GM04504 (cell line): ENCODE measurements around the gene RNF223.
"Not testable (repeated sequence)": the region's sequence is repeated elsewhere in the genome, so short reads cannot be mapped to it uniquely, and the experiment has no call there.

Experiments
- DNase-seq: peaks from one replicate; pipeline ENCODE4 v3.0.0-alpha.2; 2012; ENCODE audit warnings: low read depth

The RNF223 gene

DNA sequence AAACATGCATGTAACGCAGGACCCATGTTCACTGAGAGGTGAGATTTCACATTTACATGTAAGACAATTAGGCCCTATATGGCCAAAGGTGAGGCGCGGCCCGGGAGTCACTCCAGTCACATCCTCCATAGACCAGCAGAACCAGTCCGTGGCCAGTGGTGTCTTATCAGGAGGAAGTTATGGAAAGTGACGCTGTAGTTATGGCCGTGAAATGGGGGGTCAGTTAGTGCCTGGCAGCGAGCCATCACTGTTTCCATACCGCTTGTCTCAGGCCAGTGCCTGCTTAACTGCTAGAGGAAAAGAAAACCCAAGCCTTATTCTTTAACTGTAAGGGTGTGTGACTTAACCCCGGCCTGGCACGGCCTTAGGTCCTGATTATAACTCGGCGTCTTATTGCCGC lies 35.6 kb upstream of the RNF223 start:
- DNase-seq = no peak

DNA sequence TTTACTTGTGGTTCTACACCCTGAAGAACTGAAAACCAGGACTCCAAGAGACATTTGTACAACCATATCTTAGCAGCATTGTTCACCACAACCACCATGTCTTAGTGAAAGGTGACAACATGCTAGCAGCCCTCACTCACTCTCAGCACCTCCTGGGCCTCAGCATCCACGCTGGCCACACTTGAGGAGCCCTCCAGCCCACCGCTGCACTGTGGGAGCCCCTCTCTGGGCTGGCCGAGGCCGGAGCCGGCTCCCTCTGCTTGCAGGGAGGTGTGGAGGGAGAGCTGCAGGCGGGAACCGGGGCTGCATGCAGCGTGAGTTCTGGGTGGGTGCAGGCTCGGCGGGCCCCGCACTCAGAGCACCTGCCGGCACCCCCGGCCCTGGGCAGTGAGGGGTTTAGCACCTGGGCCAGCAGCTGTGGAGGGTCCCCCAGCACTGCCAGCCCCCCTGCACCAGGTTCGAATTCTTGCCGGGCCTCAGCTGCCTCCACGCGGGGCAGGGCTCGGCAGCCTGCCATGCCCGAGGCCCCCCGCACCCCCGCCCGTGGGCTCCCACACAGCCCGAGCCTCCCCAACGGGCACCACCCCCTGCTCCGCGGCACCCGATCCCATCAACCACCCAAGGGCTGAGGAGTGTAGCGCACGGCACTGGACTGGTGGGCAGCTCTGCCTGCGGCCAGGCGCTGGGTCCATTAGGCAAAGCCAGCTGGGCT lies 32.6 kb upstream of the RNF223 start:
- DNase-seq = no peak

DNA sequence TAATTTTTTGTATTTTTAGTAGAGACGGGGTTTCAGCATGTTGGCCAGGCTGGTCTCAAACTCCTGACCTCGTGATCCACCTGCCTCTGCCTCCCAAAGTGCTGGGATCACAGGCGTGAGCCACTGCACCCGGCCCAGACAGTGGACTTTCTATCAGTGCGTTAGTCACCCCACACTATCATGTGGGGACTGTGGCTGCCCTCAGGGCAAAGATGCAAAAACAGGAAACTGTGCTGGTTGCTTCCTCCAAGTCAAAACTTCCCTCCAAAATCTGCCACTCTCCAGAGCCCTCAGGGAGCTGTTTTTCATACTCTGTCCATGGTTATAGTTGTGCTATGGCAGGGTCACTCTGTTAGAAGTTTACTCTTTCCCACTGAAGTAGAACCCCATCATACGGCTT lies 30.0 kb upstream of the RNF223 start:
- not testable (repeated sequence) for DNase-seq

DNA sequence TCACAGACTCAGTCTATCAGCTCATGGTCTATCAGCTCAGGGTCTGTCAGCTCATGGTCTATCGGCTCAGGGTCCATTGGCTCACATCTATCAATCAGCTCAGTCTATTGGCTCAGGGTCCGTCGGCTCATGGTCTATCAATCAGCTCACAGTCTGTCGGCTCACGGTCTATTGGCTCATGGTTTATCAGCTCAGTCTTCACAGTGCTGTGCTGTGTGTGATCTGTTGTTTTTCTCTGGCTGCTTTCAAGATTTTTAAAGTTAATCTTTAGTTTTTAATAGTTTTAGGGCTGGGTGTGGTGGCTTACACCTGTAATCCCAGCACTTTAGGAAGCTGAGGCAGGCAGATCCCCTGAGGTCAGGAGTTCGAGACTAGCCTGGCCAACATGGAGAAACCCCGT lies 27.4 kb upstream of the RNF223 start:
- no peak for DNase-seq

DNA sequence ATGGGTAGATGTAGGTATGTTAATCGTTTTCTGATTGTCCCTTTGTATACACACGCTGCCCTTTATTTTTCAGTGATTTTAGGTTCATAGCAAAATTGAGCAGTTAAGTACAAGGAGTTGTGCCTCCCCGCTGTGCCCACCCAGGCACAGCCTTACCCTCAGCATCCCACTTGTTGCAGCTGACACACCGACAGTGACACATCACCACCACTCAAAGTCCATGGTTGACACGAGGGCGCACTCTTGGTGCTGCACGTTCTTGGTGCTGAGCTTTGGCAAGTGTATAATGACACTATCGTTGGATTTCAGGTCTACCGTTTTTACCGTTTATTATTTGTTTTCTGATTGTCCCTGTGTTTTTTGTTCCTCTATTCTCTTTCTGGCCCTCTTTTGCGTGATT lies 26.2 kb upstream of the RNF223 start:
- DNase-seq = no peak

DNA sequence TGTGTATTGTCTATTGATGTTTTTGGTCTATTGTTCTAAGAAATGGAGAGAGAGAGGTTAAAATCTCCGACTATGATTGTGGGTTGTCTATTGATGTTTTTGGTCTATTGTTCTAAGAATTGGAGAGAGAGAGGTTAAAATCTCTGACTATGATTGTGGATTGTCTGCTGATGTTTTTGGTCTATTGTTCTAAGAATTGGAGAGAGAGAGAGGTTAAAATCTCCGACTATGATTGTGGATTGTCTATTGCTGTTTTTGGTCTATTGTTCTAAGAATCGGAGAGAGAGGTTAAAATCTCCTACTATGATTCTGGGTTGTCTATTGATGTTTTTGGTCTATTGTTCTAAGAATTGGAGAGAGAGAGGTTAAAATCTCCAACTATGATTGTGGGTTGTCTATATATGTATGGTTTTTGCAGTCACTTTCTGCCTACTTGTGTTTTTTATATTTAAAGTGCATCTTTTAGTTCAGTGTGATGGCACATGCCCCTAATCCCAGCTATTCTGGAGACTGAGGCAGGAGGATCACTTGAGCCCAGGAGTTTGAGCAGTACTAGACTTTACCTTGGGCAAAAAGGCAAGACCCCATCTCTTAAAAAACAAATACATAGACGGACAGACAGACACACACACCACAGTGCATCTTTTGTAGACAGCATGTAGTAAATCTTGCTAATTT lies 25.5 kb upstream of the RNF223 start:
- DNase-seq = no peak

DNA sequence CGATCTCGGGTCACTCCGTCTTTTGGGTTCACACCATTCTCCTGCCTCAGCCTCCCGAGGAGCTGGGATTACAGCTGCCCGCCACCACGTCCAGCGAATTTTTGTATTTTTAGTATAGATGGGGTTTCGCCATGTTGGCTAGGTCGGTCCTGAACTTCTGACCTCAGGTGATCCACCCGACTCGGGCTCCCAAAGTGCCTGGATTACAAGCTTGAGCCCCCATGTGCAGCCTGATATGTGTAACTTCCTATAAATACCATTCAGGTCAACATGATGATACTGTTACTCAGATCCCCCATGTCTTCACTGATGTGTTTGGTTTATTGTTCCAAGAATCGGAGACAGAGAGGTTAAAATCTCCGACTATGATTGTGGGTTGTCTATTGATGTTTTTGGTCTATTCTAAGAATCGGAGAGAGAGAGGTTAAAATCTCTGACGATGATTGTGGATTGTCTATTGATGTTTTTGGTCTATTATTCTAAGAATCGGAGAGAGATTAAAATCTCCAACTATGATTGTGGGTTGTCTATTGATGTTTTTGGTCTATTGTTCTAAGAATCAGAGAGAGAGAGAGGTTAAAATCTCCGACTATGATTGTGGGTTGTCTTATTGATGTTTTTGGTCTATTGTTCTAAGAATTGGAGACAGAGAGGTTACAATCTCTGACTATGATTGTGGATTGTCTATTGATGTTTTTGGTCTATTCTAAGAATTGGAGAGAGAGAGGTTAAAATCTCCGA lies 24.7 kb upstream of the RNF223 start:
- no peak for DNase-seq

DNA sequence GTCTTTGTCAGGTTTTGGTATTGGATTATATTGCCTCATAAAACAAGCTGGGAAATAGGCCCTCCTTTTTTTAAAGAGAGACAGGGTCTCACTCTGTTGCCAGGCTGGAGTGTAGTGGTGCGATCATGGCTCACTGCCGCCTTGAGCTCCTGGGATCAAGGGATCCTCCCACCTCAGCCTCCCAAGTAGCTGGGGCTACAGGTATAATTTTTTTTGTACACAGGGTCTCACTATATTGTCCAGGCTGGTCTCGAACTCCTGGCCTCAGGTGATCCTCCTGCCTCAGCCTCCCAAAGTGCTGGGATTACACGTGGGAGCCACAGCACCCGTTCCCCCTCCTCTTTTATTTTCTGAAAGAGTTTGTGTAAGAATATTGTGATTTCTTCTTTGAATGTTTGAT lies 22.0 kb upstream of the RNF223 start:
- not testable (repeated sequence) for DNase-seq

DNA sequence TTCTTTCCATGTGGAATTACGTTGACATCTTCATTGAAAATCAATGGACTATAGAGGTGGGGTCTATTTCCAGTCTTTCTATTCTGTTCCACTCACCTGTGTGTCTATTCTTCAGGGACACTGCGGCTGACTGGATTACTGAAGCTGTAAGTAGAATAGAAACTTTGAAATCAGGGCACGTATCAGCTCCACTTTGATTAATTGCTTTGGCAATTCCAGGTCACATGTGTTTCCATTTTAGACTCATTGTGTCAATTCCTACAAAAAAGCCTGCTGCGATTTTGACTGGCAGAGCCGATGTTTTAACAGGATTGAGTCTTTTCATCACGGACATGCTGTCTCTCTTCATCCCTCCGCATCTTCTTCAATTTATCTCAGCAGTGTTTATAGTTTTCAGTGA lies 20.9 kb upstream of the RNF223 start:
- DNase-seq = no peak

DNA sequence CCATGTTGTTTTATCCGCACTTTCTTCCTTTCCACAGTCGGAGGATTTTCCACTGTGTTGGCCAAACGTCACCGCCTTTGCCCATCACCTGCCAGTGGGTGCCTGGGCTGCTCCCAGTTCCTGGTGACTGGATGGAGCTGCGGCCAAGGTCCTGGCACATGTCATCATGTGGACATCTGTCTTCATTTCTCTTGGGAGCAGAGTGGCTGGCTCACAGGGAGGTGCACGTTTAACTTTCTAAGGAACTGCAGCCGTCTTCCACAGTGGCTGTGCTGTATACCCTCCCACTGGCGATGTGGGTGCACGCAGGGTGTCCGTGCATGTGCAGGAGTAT lies 19.5 kb upstream of the RNF223 start:
- DNase-seq = no peak

DNA sequence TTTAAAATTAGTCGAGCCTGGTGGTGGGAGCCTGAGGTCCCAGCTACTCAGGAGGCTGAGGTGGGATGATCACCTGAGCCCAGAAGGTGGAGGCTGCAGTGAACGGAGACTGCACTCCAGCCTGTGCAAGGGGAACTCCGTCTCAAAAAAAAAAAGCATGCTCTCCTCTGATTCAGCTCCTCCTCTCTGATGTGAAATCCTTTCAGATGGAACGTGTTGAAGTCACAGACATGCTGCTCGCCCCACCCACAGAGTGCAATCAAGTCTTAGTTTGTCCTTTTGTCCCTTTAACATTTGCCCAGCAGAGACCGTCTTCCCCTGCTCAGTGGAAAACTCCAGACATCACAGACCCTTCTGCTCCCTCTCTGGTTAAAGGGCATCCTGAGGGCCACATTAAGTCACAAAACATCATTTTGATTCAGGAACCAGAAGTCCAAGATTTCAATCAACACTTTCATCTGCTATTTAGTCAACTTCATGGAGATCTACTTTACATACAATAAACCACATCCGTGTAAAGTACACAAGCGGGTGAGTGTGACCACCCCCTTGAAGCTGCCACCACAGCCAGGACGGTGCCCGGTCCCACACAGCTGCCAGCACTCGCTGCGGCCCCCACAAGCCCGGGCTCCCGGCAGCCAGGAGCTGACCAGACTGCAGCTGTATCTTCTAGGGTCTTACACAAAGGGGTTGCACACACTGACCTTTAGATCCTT lies 18.9 kb upstream of the RNF223 start:
- DNase-seq = no peak

DNA sequence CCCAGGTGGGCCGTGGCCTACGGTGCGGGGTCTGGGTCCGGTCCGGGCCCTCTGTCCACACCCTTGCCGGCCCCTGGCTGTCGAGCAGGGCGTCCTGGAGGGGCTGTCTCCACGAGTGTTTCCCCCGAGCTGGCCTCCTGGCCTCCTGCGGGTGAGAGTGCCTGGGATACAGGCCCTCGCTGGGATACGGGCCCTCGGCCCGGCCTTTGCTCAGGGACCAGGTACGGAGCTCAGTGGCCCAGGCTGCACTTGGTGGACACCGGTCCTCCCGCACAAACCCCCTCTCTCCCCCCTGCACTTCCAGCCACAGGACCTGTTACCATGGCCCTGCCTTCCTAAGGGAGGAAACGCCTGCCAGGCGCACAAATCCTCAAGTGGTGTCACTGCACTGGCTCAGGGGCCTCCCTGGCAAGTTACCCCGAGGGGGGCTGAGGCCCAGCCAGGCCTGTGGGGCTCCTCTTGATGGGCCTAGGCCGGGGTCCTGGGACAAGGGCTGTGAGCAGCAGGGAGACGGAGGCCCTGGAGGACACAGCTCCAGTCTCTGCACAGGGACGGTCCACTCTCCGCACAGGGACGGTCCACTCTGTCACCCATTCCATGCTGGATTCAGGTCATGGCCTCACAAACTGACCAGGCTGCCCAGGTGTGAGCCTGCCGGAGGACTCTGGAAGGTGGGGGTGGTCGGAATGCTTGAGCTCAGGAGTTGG lies 18.2 kb upstream of the RNF223 start:
- no peak for DNase-seq

DNA sequence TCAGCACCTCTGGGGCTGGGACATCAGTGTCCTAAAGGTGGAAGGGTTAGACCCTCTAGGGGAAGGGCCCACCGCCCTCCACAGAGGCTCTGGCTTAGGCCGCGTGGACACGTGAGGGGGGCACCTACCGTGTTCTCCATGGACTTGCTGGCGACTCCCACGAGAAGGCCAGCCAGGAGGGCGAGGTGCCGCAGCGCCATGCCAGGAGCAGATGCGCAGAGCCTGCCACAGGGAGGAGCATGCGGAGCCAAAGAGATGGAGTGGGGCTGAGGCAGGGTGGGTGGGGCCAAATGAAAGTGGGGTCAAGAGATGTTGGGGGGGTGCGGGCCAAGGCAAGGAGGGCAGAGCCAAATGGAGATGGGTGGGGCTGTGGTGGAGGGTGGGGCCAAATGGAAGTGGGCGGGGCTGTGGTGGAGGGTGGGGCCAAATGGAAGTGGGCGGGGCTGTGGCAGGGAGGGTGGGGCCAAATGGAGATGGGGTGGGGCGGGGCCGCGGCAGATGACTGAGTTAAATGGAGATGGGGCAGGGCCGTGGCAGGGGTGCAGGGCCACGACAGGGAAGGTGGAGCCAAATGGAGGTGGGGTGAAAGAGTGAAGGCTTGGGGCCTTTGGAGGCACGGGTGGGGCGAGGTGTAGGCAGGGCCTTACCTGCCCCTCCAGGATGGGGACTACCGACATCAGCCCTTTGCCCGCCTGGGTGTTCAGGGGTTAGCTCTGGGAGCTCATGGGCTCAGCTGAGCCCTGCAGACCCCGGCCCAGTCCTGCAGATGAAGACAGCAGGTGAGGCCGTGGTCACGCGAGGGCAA lies 17.4 kb upstream of the RNF223 start:
- no peak for DNase-seq

DNA sequence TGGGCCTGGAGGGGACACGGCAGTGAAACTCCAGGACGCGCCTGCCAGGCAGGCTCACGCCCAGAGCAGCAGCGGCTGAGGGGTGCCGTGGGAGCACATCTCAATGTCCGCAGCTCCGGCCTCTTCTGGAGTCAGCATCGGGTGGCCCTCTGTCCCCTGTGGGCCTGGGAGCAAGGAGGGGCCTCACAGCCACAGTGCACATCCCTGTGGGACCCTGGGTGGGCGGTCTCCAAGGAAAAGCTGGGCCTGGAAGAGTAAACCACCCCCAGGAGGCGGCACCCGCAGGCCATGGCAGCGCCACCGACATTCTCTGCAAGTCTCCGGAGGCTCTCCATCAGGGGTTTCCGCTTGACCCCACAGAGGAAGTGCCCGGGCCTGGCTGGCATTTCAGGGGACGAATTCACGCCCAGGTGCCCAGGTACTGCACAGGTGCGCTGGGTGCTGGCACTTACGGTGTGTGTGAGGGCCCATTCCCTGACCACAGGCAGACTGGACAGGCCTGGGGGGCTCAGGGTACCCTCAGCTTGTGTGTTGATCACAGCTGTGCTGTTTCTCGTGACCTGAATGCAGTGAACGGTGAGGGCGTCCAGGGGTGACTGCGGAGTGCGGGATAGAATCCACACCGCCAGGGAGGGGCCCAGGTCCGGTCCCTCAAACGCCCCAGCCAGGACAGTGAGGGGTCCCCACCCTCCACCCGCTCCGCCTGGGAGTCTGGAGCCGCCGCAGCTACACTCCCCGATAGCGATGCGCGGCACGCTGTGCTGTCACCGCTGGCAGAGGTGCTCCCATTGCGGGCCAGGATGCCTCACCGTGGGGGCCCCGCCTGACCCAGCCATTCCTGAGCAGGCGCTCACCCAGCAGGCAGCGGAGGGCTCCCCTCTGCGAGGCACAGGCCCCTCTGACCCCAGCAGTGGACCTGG lies 16.6 kb upstream of the RNF223 start:
- DNase-seq = no peak

DNA sequence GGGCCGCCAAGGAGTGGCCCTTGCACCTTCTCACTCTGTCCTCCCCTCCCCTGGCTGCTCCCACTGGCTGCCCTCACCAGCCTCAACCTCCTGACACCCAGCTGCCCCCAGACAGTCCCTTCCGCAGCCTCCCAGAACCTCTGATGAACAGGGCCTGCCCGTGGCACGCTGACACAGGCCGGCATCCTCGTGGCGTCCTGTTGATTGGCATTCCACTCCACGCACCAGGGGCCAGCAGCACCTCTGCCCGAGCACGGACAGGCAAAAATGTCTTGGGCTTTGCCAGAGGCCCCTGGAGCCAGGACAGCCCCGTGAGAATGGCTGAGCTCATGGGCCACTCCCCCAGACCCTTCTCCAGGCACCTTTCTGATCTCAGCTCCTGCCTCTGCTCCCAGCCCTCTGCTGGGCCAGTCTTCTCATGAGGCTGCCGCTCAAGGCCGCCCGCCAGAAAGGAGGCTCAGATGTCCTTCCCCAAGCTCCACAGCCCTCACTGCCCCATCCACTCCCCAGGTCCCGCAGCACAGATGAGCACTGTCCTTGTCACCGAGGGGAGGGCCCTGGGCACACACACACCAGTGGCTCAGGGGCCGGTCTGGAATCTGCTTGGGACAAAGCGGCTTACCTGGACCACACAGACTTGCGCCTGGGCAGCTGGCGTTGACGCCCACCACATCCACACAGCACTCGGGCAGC lies 15.8 kb upstream of the RNF223 start:
- no peak for DNase-seq

DNA sequence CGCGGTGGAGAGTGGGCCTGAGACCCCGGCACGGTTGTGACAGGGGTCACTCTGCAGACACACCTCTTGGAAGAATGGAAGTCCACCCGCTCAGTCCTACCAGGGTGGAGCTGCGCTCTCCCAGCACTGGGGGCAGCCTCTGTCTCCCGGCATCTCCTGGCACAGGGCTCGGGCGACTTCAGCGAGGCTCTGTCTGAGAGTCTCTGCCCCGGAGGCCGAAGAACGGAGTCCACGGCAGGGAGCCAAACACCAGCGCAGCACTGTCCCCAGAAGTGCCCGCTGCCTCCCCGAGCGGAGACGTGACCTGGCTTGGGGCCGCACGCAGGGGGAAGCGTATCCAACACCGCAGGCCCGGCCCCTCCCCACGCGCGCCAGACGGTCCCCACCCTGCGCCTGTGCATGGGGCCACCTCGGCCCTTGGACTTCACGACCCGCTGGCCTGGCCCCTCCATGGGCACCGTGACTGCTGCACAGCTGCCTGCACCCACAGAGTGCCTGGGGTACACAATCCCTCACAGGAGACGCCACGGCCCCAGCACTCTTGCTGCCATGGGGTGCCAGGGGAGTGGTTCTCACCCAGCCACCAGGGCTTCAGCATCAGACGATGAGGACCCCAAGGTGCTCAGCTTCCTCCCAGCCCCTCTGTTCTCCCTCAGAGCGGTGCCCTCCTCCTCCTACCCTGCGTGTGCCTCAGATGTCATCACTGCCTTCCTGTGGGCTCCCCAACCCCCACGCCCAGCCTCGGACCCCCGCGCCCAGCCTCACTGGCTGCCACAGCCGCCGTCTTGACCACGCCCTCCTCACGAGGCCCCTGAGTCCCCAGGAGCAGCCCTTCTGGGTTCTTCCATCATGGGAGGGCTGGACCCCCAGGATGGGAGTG lies 14.9 kb upstream of the RNF223 start:
- no peak for DNase-seq

DNA sequence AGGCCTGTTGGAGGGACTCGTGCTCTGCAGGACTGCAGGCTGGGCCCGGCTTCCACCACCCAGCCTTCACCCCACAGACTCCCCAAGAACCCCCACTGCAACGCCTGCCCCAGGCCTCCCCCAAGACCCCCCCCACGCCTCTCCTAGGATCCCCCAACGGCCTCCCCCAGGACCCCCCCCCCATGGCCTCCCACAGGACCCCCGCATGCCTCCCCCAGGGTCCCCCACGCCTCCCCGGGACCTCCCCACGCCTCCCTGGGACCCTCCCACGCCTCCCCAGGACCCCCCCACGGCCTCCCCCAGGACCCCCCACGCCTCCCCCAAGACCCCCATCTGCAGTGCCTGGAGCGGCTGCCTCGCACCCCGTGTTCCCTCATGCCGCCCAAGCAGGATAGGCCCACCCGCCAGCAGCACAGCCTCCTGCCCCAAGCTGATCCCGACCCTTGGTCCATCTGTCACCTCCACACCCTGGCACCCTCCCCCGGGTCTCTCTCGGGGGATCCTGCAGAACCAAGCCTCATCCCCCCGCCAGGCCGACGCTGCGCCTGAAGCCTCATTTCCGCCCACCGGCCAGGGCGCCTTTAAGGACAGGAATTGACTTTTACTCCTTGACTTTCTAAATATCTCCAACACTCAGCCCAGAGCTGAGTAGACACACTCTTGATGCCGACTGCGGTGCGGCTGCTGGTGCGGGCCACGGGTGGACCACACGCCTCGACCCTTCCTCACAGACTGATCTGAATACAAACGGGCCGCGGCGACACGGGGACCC lies 14.1 kb upstream of the RNF223 start:
- no peak for DNase-seq
